HepG2 (cell line): ENCODE measurements around the gene FAF1. TPM values are rescaled to one million over a fixed set of nuclear protein-coding genes. Genes with fewer than 3 reads are reported as not detected.

Experiments used
- ATF1 ChIP-seq: IDR thresholded peaks from 2 replicates; pipeline ENCODE4 v1.6.1; 2016; ENCODE audit warnings: mild to moderate bottlenecking, control low read depth
- CHD2 ChIP-seq: IDR thresholded peaks from 2 replicates; pipeline ENCODE4 v1.6.1; 2011; ENCODE audit warnings: low read depth, low read length, improper control_type of control experiment
- HNRNPK ChIP-seq: fragments of 200-400 bp; formaldehyde crosslinking; IDR thresholded peaks from 2 replicates; pipeline ENCODE4 v1.6.1; 2018; ENCODE audit warnings: low read length, low read depth, moderate library complexity, mild to moderate bottlenecking; ENCODE audit not compliant: poor library complexity, severe bottlenecking
- SALL1 ChIP-seq: sonication (generic); formaldehyde crosslinking; IDR thresholded peaks from 2 replicates; pipeline ENCODE4 v1.8.0; 2022; ENCODE audit warnings: mild to moderate bottlenecking, missing genetic modification reagents
- ZBTB42 ChIP-seq: sonication (generic); formaldehyde crosslinking; IDR thresholded peaks from 2 replicates; pipeline ENCODE4 v1.5.0; 2020; ENCODE audit warnings: mild to moderate bottlenecking, missing genetic modification reagents
- ZFP36L2 ChIP-seq: sonication (generic); formaldehyde crosslinking; IDR thresholded peaks from 2 replicates; pipeline ENCODE4 v1.4.0; 2020; ENCODE audit warnings: missing genetic modification reagents
- ZMYM3 ChIP-seq: sonication (generic); formaldehyde crosslinking; IDR thresholded peaks from 2 replicates; pipeline ENCODE4 v1.5.1; 2020; ENCODE audit warnings: mild to moderate bottlenecking, missing genetic modification reagents
- ZNF335 ChIP-seq: sonication (generic); formaldehyde crosslinking; IDR thresholded peaks from 2 replicates; pipeline ENCODE4 v1.4.0; 2020; ENCODE audit warnings: missing genetic modification reagents
- ZNF33A ChIP-seq: sonication (generic); formaldehyde crosslinking; IDR thresholded peaks from 2 replicates; pipeline ENCODE4 v1.5.1; 2020; ENCODE audit warnings: missing genetic modification reagents, mild to moderate bottlenecking, moderate library complexity, borderline replicate concordance
- ZNF501 ChIP-seq: sonication (generic); formaldehyde crosslinking; IDR thresholded peaks from 2 replicates; pipeline ENCODE4 v1.5.1; 2020; ENCODE audit warnings: mild to moderate bottlenecking, moderate library complexity, missing genetic modification reagents
- ZNF564 ChIP-seq: sonication (generic); formaldehyde crosslinking; IDR thresholded peaks from 2 replicates; pipeline ENCODE4 v1.8.1; 2023; ENCODE audit warnings: mild to moderate bottlenecking, missing genetic modification reagents
- ZNF619 ChIP-seq: sonication (generic); formaldehyde crosslinking; IDR thresholded peaks from 2 replicates; pipeline ENCODE4 v1.4.0; 2020; ENCODE audit warnings: mild to moderate bottlenecking, missing genetic modification reagents
- polyA plus RNA-seq, 8 experiments: library from polyadenylated mRNA; depleted of rRNA in 3 of 8; stranded (reverse) in 7 of 8; unstranded in 1 of 8; fragments of >200 nt; fragmentation: Illumina TruSeq in 4 of 8; extraction: Trizol in 4 of 8; gene quantifications; 2 replicates each; pipeline versions ENCODE4 v1.2.1 to v1.2.3, GENCODE V29; 2011 to 2016; ENCODE audit warnings: low read depth in 4 of 8, missing spikeins in 1 of 8, mixed read lengths in 1 of 8; ENCODE audit not compliant: insufficient read depth in 1 of 8
- total RNA-seq, 5 experiments: library from RNA; depleted of rRNA; stranded (reverse); fragments of >200 nt; fragmentation: Illumina TruSeq; extraction: Trizol; gene quantifications; 2 replicates each; pipeline ENCODE4 v1.2.3, GENCODE V29; 2016; ENCODE audit warnings: low read depth in 1 of 5
- TF ChIP-seq, protein P1 (sequence below): sonication (generic); formaldehyde crosslinking; IDR thresholded peaks from 2 replicates; pipeline ENCODE4 v1.9.0; 2021; ENCODE audit warnings: missing genetic modification reagents, borderline replicate concordance
- TF ChIP-seq, protein P2 (sequence below): sonication (generic); formaldehyde crosslinking; IDR thresholded peaks from 2 replicates; pipeline ENCODE4 v1.5.0; 2020; ENCODE audit warnings: missing genetic modification reagents
- TF ChIP-seq, protein P3 (sequence below): IDR thresholded peaks from 2 replicates; pipeline ENCODE4 v1.6.1; 2018; ENCODE audit warnings: missing genetic modification reagents
- TF ChIP-seq, protein P4 (sequence below): sonication (generic); formaldehyde crosslinking; IDR thresholded peaks from 2 replicates; pipeline ENCODE4 v1.4.0; 2020; ENCODE audit warnings: low read depth, missing genetic modification reagents
- TF ChIP-seq, protein P5 (sequence below): sonication (generic); formaldehyde crosslinking; IDR thresholded peaks from 2 replicates; pipeline ENCODE4 v1.5.0; 2020; ENCODE audit warnings: mild to moderate bottlenecking, missing genetic modification reagents, moderate library complexity
- TF ChIP-seq, protein P6 (sequence below): sonication (generic); formaldehyde crosslinking; IDR thresholded peaks from 2 replicates; pipeline ENCODE4 v1.8.0; 2022; ENCODE audit warnings: missing genetic modification reagents, low read depth, mild to moderate bottlenecking, borderline replicate concordance
- TF ChIP-seq, protein P7 (sequence below): sonication (generic); formaldehyde crosslinking; IDR thresholded peaks from 2 replicates; pipeline ENCODE4 v1.4.0; 2020; ENCODE audit warnings: missing genetic modification reagents, mild to moderate bottlenecking, borderline replicate concordance

The FAF1 gene
- total and polyA plus RNA-seq, 2 of the 13 experiments (the other 11 are each of a cell fraction or from before 2014, with no cell fraction given) = 19.4 to 63.3 TPM

DNA sequence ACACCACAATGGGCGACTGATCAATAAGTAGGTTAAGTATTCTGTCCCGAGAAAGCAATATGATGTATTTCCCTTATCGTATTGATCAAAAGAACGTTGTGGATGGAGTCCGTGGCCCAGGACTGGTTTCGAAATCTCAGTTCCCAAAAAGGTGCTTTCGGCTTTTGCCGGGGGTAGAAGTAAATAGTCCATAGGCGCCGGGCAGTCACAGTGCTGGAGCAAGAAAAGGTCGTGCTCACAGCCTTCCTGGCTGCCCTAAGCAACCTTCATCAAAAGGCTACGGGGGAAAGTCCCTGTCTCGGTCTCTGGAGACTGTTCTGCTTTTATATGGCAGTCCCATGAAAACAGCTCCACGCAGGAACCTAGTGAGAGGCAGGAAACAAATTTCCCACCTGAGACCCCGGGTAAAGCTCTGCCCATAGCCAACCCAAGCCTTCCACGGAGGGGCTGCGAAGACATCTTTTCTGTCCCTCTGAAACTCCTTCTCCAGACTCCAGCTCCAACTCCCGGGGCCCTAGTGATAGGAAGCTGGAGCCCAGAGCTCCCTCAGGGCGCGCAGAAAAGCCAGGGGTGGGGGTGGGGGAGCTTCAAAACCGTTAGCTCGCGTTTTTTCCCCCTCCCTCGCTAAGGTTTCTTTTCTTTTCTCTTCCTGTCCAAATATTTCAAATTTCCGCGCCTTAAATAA is 17.0 kb upstream of the FAF1 start (continued):
- TF ChIP-seq ZMYM3 (CRISPR knock-in tag) = no peak
- TF ChIP-seq ZNF501 (CRISPR knock-in tag) = no peak
- TF ChIP-seq ZNF619 = no peak
- TF ChIP-seq ZFP36L2 (CRISPR knock-in tag) = no peak
- TF ChIP-seq, protein P1, sequence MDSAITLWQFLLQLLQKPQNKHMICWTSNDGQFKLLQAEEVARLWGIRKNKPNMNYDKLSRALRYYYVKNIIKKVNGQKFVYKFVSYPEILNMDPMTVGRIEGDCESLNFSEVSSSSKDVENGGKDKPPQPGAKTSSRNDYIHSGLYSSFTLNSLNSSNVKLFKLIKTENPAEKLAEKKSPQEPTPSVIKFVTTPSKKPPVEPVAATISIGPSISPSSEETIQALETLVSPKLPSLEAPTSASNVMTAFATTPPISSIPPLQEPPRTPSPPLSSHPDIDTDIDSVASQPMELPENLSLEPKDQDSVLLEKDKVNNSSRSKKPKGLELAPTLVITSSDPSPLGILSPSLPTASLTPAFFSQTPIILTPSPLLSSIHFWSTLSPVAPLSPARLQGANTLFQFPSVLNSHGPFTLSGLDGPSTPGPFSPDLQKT (CRISPR knock-in tag) = no peak
- TF ChIP-seq ZNF33A (CRISPR knock-in tag) = no peak
- TF ChIP-seq ZNF335 (CRISPR knock-in tag) = no peak
- no peak for TF ChIP-seq CHD2
- no peak for TF ChIP-seq ZBTB42 (CRISPR knock-in tag)
- TF ChIP-seq, protein P2, sequence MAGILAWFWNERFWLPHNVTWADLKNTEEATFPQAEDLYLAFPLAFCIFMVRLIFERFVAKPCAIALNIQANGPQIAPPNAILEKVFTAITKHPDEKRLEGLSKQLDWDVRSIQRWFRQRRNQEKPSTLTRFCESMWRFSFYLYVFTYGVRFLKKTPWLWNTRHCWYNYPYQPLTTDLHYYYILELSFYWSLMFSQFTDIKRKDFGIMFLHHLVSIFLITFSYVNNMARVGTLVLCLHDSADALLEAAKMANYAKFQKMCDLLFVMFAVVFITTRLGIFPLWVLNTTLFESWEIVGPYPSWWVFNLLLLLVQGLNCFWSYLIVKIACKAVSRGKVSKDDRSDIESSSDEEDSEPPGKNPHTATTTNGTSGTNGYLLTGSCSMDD (CRISPR knock-in tag) = no peak
- TF ChIP-seq HNRNPK = no peak
- no peak for TF ChIP-seq ZNF564 (CRISPR knock-in tag)
- TF ChIP-seq, protein P3, sequence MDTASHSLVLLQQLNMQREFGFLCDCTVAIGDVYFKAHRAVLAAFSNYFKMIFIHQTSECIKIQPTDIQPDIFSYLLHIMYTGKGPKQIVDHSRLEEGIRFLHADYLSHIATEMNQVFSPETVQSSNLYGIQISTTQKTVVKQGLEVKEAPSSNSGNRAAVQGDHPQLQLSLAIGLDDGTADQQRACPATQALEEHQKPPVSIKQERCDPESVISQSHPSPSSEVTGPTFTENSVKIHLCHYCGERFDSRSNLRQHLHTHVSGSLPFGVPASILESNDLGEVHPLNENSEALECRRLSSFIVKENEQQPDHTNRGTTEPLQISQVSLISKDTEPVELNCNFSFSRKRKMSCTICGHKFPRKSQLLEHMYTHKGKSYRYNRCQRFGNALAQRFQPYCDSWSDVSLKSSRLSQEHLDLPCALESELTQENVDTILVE (CRISPR knock-in tag) = no peak
- no peak for TF ChIP-seq ATF1 (CRISPR knock-in tag)
- TF ChIP-seq, protein P4, sequence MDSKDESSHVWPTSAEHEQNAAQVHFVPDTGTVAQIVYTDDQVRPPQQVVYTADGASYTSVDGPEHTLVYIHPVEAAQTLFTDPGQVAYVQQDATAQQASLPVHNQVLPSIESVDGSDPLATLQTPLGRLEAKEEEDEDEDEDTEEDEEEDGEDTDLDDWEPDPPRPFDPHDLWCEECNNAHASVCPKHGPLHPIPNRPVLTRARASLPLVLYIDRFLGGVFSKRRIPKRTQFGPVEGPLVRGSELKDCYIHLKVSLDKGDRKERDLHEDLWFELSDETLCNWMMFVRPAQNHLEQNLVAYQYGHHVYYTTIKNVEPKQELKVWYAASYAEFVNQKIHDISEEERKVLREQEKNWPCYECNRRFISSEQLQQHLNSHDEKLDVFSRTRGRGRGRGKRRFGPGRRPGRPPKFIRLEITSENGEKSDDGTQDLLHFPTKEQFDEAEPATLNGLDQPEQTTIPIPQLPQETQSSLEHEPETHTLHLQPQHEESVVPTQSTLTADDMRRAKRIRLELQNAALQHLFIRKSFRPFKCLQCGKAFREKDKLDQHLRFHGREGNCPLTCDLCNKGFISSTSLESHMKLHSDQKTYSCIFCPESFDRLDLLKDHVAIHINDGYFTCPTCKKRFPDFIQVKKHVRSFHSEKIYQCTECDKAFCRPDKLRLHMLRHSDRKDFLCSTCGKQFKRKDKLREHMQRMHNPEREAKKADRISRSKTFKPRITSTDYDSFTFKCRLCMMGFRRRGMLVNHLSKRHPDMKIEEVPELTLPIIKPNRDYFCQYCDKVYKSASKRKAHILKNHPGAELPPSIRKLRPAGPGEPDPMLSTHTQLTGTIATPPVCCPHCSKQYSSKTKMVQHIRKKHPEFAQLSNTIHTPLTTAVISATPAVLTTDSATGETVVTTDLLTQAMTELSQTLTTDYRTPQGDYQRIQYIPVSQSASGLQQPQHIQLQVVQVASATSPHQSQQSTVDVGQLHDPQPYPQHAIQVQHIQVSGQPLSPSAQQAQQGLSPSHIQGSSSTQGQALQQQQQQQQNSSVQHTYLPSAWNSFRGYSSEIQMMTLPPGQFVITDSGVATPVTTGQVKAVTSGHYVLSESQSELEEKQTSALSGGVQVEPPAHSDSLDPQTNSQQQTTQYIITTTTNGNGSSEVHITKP (CRISPR knock-in tag) = no peak
- TF ChIP-seq, protein P5, sequence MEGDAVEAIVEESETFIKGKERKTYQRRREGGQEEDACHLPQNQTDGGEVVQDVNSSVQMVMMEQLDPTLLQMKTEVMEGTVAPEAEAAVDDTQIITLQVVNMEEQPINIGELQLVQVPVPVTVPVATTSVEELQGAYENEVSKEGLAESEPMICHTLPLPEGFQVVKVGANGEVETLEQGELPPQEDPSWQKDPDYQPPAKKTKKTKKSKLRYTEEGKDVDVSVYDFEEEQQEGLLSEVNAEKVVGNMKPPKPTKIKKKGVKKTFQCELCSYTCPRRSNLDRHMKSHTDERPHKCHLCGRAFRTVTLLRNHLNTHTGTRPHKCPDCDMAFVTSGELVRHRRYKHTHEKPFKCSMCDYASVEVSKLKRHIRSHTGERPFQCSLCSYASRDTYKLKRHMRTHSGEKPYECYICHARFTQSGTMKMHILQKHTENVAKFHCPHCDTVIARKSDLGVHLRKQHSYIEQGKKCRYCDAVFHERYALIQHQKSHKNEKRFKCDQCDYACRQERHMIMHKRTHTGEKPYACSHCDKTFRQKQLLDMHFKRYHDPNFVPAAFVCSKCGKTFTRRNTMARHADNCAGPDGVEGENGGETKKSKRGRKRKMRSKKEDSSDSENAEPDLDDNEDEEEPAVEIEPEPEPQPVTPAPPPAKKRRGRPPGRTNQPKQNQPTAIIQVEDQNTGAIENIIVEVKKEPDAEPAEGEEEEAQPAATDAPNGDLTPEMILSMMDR = no peak
- TF ChIP-seq, protein P6, sequence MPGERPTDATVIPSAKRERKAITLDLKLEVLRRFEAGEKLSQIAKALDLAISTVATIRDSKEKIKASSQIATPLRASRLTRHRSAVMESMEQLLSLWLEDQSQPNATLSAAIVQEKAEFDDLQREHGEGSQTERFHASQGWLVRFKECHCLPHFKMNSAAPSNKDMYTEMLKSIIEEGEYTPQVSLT (CRISPR knock-in tag) = no peak
- TF ChIP-seq SALL1 (CRISPR knock-in tag) = no peak
- TF ChIP-seq, protein P7, sequence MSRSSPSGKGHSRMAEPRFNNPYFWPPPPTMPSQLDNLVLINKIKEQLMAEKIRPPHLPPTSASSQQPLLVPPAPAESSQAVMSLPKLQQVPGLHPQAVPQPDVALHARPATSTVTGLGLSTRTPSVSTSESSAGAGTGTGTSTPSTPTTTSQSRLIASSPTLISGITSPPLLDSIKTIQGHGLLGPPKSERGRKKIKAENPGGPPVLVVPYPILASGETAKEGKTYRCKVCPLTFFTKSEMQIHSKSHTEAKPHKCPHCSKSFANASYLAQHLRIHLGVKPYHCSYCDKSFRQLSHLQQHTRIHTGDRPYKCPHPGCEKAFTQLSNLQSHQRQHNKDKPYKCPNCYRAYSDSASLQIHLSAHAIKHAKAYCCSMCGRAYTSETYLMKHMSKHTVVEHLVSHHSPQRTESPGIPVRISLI (CRISPR knock-in tag) = no peak
